GM12878 (cell line): ENCODE results near the gene CBX8. TPM values are rescaled to one million over a fixed set of nuclear protein-coding genes. Genes with fewer than 3 reads are reported as not detected.

Source experiments
- ASH2L ChIP-seq: fragments of 300-600, 200-600 bp; sonication (generic); IDR thresholded peaks from 2 replicates; pipeline ENCODE4 v1.6.1; 2017; ENCODE audit warnings: low read depth, mild to moderate bottlenecking, borderline replicate concordance
- BMI1 ChIP-seq: fragments of 450-650 bp; IDR thresholded peaks from 2 replicates; pipeline ENCODE4 v1.6.1; 2016; ENCODE audit warnings: mild to moderate bottlenecking, moderate library complexity, borderline replicate concordance
- CBX5 ChIP-seq: sonication (generic); IDR thresholded peaks from 2 replicates; pipeline ENCODE4 v1.6.1; 2016; ENCODE audit warnings: low read depth, moderate library complexity, mild to moderate bottlenecking, inconsistent platforms
- CHD2 ChIP-seq: IDR thresholded peaks from 2 replicates; pipeline ENCODE4 v1.6.1; 2011; ENCODE audit warnings: low read depth, low read length, improper control_type of control experiment, borderline replicate concordance
- CREM ChIP-seq: IDR thresholded peaks from 2 replicates; pipeline ENCODE4 v1.6.1; 2014; ENCODE audit warnings: antibody characterized with exemption, low read depth
- GATAD2B ChIP-seq: fragments of 450-650 bp; conservative IDR thresholded peaks from 2 replicates; pipeline ENCODE4 v1.6.1; 2017; ENCODE audit warnings: low read depth, mild to moderate bottlenecking, moderate library complexity
- HSF1 ChIP-seq: fragments of 150-350 bp; IDR thresholded peaks from 2 replicates; pipeline ENCODE4 v1.6.1; 2014; ENCODE audit warnings: mild to moderate bottlenecking, low read depth, low read length
- IKZF1 ChIP-seq: fragments of 450-650 bp; conservative IDR thresholded peaks from 2 replicates; pipeline ENCODE4 v1.6.1; 2017; ENCODE audit warnings: antibody characterized with exemption, mild to moderate bottlenecking
- MTA2 ChIP-seq: fragments of 450-650 bp; IDR thresholded peaks from 2 replicates; pipeline ENCODE4 v1.6.1; 2016; ENCODE audit warnings: low read depth, mild to moderate bottlenecking, moderate library complexity
- NFXL1 ChIP-seq: fragments of 450-650 bp; IDR thresholded peaks from 2 replicates; pipeline ENCODE4 v1.6.1; 2017; ENCODE audit warnings: antibody characterized with exemption, mild to moderate bottlenecking, borderline replicate concordance
- PAX5 ChIP-seq: IDR thresholded peaks from 2 replicates; pipeline ENCODE4 v1.6.1; 2011; ENCODE audit warnings: low read depth, low read length, borderline replicate concordance
- POLR2AphosphoS2 ChIP-seq: IDR thresholded peaks from 2 replicates; pipeline ENCODE4 v1.6.1; 2011; ENCODE audit warnings: low read depth, mild to moderate bottlenecking, low read length, improper control_type of control experiment, moderate library complexity
- SUPT20H ChIP-seq: IDR thresholded peaks from 2 replicates; pipeline ENCODE4 v1.6.1; 2011; ENCODE audit warnings: low read depth, mild to moderate bottlenecking, low read length, moderate library complexity, borderline replicate concordance; ENCODE audit not compliant: control insufficient read depth
- ZNF24 ChIP-seq: fragments of 450-650 bp; IDR thresholded peaks from 2 replicates; pipeline ENCODE4 v1.6.1; 2017; ENCODE audit warnings: antibody characterized with exemption, mild to moderate bottlenecking
- polyA plus RNA-seq, 11 experiments: library from polyadenylated mRNA; depleted of rRNA in 4 of 11; unstranded in 6 of 11; stranded (reverse) in 5 of 11; fragments of >200 nt; fragmentation: Nextera tagmentation in 4 of 11; fragmentation: Illumina TruSeq in 1 of 11; extraction: Ambion mirVana in 4 of 11; extraction: Trizol in 1 of 11; gene quantifications; 1 replicate in 1 of 11; 2 replicates in 10 of 11; pipeline versions ENCODE4 v1.2.1 to v1.2.3, GENCODE V29; 2011 to 2016; ENCODE audit warnings: inconsistent platforms in 2 of 11, missing spikeins in 2 of 11, low read depth in 1 of 11
- total RNA-seq, 4 experiments: library from RNA; depleted of rRNA in 3 of 4; stranded (reverse); fragments of >200 nt in 3 of 4; fragmentation: Illumina TruSeq in 1 of 4; extraction: Trizol in 1 of 4; gene quantifications; 2 replicates each; pipeline versions ENCODE4 v1.2.1 to v1.2.3, GENCODE V29; 2013 to 2021
- TF ChIP-seq, protein P1 (sequence below): fragments of 450-650 bp; IDR thresholded peaks from 2 replicates; pipeline ENCODE4 v1.6.1; 2017; ENCODE audit warnings: mild to moderate bottlenecking, moderate library complexity
- TF ChIP-seq, protein P2 (sequence below), 3 experiments: IDR thresholded peaks in 2 of 3; conservative IDR thresholded peaks in 1 of 3; 2 replicates each; pipeline ENCODE4 v1.5.1; 2011; ENCODE audit warnings: low read depth in 3 of 3, low read length in 3 of 3, mild to moderate bottlenecking in 3 of 3, control low read depth in 2 of 3, moderate library complexity in 2 of 3, inconsistent platforms in 1 of 3, mixed read lengths in 1 of 3; ENCODE audit not compliant: control insufficient read depth in 2 of 3, insufficient read depth in 1 of 3; ENCODE audit errors: extremely low read depth in 1 of 3
- TF ChIP-seq, protein P3 (sequence below): fragments of 450-650 bp; IDR thresholded peaks from 2 replicates; pipeline ENCODE4 v1.6.1; 2018; ENCODE audit warnings: mild to moderate bottlenecking, low read depth, moderate library complexity; ENCODE audit not compliant: partially characterized antibody

CBX8 gene
- total and polyA plus RNA-seq, 10 of the 15 experiments (the other 5 are each of a cell fraction or from before 2014, with no cell fraction given) = 0.03 to 6.7 (median 1.9) TPM

GRCh38 chr17:79789943-79790804 lies 6.7 kb downstream of the CBX8 start (continued):
- TF ChIP-seq, protein P1, sequence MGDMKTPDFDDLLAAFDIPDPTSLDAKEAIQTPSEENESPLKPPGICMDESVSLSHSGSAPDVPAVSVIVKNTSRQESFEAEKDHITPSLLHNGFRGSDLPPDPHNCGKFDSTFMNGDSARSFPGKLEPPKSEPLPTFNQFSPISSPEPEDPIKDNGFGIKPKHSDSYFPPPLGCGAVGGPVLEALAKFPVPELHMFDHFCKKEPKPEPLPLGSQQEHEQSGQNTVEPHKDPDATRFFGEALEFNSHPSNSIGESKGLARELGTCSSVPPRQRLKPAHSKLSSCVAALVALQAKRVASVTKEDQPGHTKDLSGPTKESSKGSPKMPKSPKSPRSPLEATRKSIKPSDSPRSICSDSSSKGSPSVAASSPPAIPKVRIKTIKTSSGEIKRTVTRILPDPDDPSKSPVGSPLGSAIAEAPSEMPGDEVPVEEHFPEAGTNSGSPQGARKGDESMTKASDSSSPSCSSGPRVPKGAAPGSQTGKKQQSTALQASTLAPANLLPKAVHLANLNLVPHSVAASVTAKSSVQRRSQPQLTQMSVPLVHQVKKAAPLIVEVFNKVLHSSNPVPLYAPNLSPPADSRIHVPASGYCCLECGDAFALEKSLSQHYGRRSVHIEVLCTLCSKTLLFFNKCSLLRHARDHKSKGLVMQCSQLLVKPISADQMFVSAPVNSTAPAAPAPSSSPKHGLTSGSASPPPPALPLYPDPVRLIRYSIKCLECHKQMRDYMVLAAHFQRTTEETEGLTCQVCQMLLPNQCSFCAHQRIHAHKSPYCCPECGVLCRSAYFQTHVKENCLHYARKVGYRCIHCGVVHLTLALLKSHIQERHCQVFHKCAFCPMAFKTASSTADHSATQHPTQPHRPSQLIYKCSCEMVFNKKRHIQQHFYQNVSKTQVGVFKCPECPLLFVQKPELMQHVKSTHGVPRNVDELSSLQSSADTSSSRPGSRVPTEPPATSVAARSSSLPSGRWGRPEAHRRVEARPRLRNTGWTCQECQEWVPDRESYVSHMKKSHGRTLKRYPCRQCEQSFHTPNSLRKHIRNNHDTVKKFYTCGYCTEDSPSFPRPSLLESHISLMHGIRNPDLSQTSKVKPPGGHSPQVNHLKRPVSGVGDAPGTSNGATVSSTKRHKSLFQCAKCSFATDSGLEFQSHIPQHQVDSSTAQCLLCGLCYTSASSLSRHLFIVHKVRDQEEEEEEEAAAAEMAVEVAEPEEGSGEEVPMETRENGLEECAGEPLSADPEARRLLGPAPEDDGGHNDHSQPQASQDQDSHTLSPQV = 0 out of 2 replicates have a peak, but pooled peaks have one; percentile 53
- TF ChIP-seq NFXL1 = no peak
- TF ChIP-seq CHD2 = 0 out of 2 replicates have a peak, but pooled peaks have one; percentile 23
- TF ChIP-seq, protein P2, sequence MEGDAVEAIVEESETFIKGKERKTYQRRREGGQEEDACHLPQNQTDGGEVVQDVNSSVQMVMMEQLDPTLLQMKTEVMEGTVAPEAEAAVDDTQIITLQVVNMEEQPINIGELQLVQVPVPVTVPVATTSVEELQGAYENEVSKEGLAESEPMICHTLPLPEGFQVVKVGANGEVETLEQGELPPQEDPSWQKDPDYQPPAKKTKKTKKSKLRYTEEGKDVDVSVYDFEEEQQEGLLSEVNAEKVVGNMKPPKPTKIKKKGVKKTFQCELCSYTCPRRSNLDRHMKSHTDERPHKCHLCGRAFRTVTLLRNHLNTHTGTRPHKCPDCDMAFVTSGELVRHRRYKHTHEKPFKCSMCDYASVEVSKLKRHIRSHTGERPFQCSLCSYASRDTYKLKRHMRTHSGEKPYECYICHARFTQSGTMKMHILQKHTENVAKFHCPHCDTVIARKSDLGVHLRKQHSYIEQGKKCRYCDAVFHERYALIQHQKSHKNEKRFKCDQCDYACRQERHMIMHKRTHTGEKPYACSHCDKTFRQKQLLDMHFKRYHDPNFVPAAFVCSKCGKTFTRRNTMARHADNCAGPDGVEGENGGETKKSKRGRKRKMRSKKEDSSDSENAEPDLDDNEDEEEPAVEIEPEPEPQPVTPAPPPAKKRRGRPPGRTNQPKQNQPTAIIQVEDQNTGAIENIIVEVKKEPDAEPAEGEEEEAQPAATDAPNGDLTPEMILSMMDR (IDR thresholded peaks at IDR 0.05 in 2 of 3, conservative IDR thresholded peaks at IDR 0.05 in 1 of 3; ENCODE audit: control insufficient read depth in 2 of 3, extremely low read depth in 1 of 3, insufficient read depth in 1 of 3, low read depth in 3 of 3, low read length in 3 of 3) = peak; percentile 50 to 82 (median 72)
- TF ChIP-seq IKZF1 = peak; percentile 41
- no peak for TF ChIP-seq CBX5
- no peak for TF ChIP-seq MTA2
- TF ChIP-seq ASH2L = no peak
- no peak for TF ChIP-seq CREM
- no peak for TF ChIP-seq POLR2AphosphoS2
- TF ChIP-seq GATAD2B = peak; percentile 51; the same call in 1 of the 2 replicates
- no peak for TF ChIP-seq PAX5
- TF ChIP-seq ZNF24 = no peak
- TF ChIP-seq SUPT20H = no peak
- TF ChIP-seq HSF1 = no peak
- TF ChIP-seq BMI1 = no peak
- TF ChIP-seq, protein P3, sequence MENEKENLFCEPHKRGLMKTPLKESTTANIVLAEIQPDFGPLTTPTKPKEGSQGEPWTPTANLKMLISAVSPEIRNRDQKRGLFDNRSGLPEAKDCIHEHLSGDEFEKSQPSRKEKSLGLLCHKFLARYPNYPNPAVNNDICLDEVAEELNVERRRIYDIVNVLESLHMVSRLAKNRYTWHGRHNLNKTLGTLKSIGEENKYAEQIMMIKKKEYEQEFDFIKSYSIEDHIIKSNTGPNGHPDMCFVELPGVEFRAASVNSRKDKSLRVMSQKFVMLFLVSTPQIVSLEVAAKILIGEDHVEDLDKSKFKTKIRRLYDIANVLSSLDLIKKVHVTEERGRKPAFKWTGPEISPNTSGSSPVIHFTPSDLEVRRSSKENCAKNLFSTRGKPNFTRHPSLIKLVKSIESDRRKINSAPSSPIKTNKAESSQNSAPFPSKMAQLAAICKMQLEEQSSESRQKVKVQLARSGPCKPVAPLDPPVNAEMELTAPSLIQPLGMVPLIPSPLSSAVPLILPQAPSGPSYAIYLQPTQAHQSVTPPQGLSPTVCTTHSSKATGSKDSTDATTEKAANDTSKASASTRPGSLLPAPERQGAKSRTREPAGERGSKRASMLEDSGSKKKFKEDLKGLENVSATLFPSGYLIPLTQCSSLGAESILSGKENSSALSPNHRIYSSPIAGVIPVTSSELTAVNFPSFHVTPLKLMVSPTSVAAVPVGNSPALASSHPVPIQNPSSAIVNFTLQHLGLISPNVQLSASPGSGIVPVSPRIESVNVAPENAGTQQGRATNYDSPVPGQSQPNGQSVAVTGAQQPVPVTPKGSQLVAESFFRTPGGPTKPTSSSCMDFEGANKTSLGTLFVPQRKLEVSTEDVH = no peak
